Measurements from ENCODE around the gene ZSWIM5.
A peak's percentile ranks its signal among the peaks of the same experiment; 100 is the strongest.
"Not testable (repeated sequence)": the region's sequence is repeated elsewhere in the genome, so short reads cannot be mapped to it uniquely, and the experiment has no call there.

Gene ZSWIM5

GRCh38 chr1:45172764-45173163 is 33.6 kb downstream of the ZSWIM5 start:
- no CpG with 5 or more reads among the region's 3 CpGs for WGBS (ENCODE audit: extremely low coverage, insufficient coverage, low lambda C conversion rate)
- Histone ChIP-seq H3K36me3 (ENCODE audit: control insufficient read depth, insufficient read depth, low read length) (no peaks in the 10 kb centered on the region), H3K4ac (ENCODE audit: low read depth, low read length) (no peak overlapping the region)

GRCh38 chr1:45172005-45172404 is 34.4 kb downstream of the ZSWIM5 start:
- Histone ChIP-seq H2BK5ac (ENCODE audit: low read length) (no peak overlapping the region), H3K23ac (ENCODE audit: low read length) (no peak overlapping the region), H2AK5ac (ENCODE audit: low read length) (no peak overlapping the region), H4K5ac (ENCODE audit: low read length) (no peak overlapping the region), H3K79me1 (ENCODE audit: low read length) (peaks cover 3% of the 10 kb centered on the region), H2BK15ac (replicated peaks; ENCODE audit: low read depth) (no peak overlapping the region), H3K18ac (ENCODE audit: low read length) (no peak overlapping the region), H3K79me2 (ENCODE audit: control insufficient read depth, insufficient read depth, low read length) (no peaks in the 10 kb centered on the region), H3K4ac (ENCODE audit: low read depth, low read length) (no peak overlapping the region), H3K56ac (ENCODE audit: low read length) (no peak overlapping the region), H4K8ac (ENCODE audit: low read depth, low read length) (no peak overlapping the region), H3K4me3 (ENCODE audit: low read length) (no peak overlapping the region), H2BK120ac (ENCODE audit: low read depth, low read length) (no peak overlapping the region), H3K9ac (ENCODE audit: low read length) (no peak overlapping the region), H3K4me1 (ENCODE audit: control insufficient read depth, low read depth, low read length) (no peaks in the 10 kb centered on the region), H3K36me3 (ENCODE audit: control insufficient read depth, insufficient read depth, low read length) (no peaks in the 10 kb centered on the region), H3K27me3 (ENCODE audit: insufficient read depth, low read length, poor library complexity) (no peaks in the 10 kb centered on the region), H3K4me2 (ENCODE audit: low read length) (no peak overlapping the region), H3K27ac (ENCODE audit: low read depth, low read length) (no peak overlapping the region)
- no CpG with 5 or more reads among the region's 7 CpGs for WGBS (ENCODE audit: extremely low coverage, insufficient coverage, low lambda C conversion rate)
- no peak for DNase-seq

More at GRCh38 chr1:45172764-45173163, 33.6 kb downstream of the ZSWIM5 start:
- H3K79me1 ChIP-seq (ENCODE audit: low read length), result peaks cover 3% of the 10 kb centered on the region
- no peaks in the 10 kb centered on the region for H3K27me3 ChIP-seq (ENCODE audit: insufficient read depth, low read length, poor library complexity)
- no peak overlapping the region for H2BK120ac ChIP-seq (ENCODE audit: low read depth, low read length)
- H3K18ac ChIP-seq (ENCODE audit: low read length), result peak overlapping the region; percentile 18
- no peak for DNase-seq
- no peak overlapping the region for H2BK15ac ChIP-seq (replicated peaks; ENCODE audit: low read depth)
- no peaks in the 10 kb centered on the region for H3K4me1 ChIP-seq (ENCODE audit: control insufficient read depth, low read depth, low read length)
- no peak overlapping the region for H3K4me3 ChIP-seq (ENCODE audit: low read length)
- no peak overlapping the region for H3K23ac ChIP-seq (ENCODE audit: low read length)
- no peak overlapping the region for H2BK5ac ChIP-seq (ENCODE audit: low read length)
- no peak overlapping the region for H4K8ac ChIP-seq (ENCODE audit: low read depth, low read length)
- H3K9ac ChIP-seq (ENCODE audit: low read length), result no peak overlapping the region
- H3K27ac ChIP-seq (ENCODE audit: low read depth, low read length), result no peak overlapping the region
- H2AK5ac ChIP-seq (ENCODE audit: low read length), result no peak overlapping the region
- H3K79me2 ChIP-seq (ENCODE audit: control insufficient read depth, insufficient read depth, low read length), result no peaks in the 10 kb centered on the region
- no peak overlapping the region for H3K4me2 ChIP-seq (ENCODE audit: low read length)
- H3K56ac ChIP-seq (ENCODE audit: low read length), result no peak overlapping the region
- no peak overlapping the region for H4K5ac ChIP-seq (ENCODE audit: low read length)

- H4K8ac ChIP-seq (ENCODE audit: low read depth, low read length), result no peak overlapping the region
- WGBS (ENCODE audit: extremely low coverage, insufficient coverage, low lambda C conversion rate), result 100% methylated on average over 1 of the region's 1 CpG
- H3K36me3 ChIP-seq (ENCODE audit: control insufficient read depth, insufficient read depth, low read length), result no peaks in the 10 kb centered on the region
- peaks cover under 1% of the 10 kb centered on the region for H3K79me1 ChIP-seq (ENCODE audit: low read length)
- H2BK5ac ChIP-seq (ENCODE audit: low read length), result no peak overlapping the region
- no peak overlapping the region for H3K9ac ChIP-seq (ENCODE audit: low read length)
- no peak overlapping the region for H4K5ac ChIP-seq (ENCODE audit: low read length)
- H2BK120ac ChIP-seq (ENCODE audit: low read depth, low read length), result no peak overlapping the region
- H3K56ac ChIP-seq (ENCODE audit: low read length), result no peak overlapping the region
- no peaks in the 10 kb centered on the region for H3K4me1 ChIP-seq (ENCODE audit: control insufficient read depth, low read depth, low read length)
- no peak overlapping the region for H3K4me3 ChIP-seq (ENCODE audit: low read length)
- H3K18ac ChIP-seq (ENCODE audit: low read length), result no peak overlapping the region
- no peak overlapping the region for H2AK5ac ChIP-seq (ENCODE audit: low read length)
- no peaks in the 10 kb centered on the region for H3K27me3 ChIP-seq (ENCODE audit: insufficient read depth, low read length, poor library complexity)
- no peak overlapping the region for H2BK15ac ChIP-seq (replicated peaks; ENCODE audit: low read depth)
- H3K4ac ChIP-seq (ENCODE audit: low read depth, low read length), result no peak overlapping the region
- H3K27ac ChIP-seq (ENCODE audit: low read depth, low read length), result no peak overlapping the region
- no peak for DNase-seq
- no peak overlapping the region for H3K4me2 ChIP-seq (ENCODE audit: low read length)
- no peak overlapping the region for H3K23ac ChIP-seq (ENCODE audit: low read length)
- H3K79me2 ChIP-seq (ENCODE audit: control insufficient read depth, insufficient read depth, low read length), result no peaks in the 10 kb centered on the region
These were observed 34.8 kb downstream of the ZSWIM5 start for GRCh38 chr1:45171575-45171974.

- no peaks in the 10 kb centered on the region for H3K79me1 ChIP-seq (ENCODE audit: low read length)
- no peak overlapping the region for H2AK5ac ChIP-seq (ENCODE audit: low read length)
- H2BK15ac ChIP-seq (replicated peaks; ENCODE audit: low read depth), result no peak overlapping the region
- H3K27ac ChIP-seq (ENCODE audit: low read depth, low read length), result no peak overlapping the region
- no peaks in the 10 kb centered on the region for H3K27me3 ChIP-seq (ENCODE audit: insufficient read depth, low read length, poor library complexity)
- no peak overlapping the region for H3K23ac ChIP-seq (ENCODE audit: low read length)
- no peak overlapping the region for H4K5ac ChIP-seq (ENCODE audit: low read length)
- H4K8ac ChIP-seq (ENCODE audit: low read depth, low read length), result no peak overlapping the region
- H2BK120ac ChIP-seq (ENCODE audit: low read depth, low read length), result no peak overlapping the region
- no peaks in the 10 kb centered on the region for H3K4me1 ChIP-seq (ENCODE audit: control insufficient read depth, low read depth, low read length)
- H3K4ac ChIP-seq (ENCODE audit: low read depth, low read length), result no peak overlapping the region
- no peak overlapping the region for H3K9ac ChIP-seq (ENCODE audit: low read length)
- H3K56ac ChIP-seq (ENCODE audit: low read length), result no peak overlapping the region
- DNase-seq, result no peak
- no peak overlapping the region for H3K18ac ChIP-seq (ENCODE audit: low read length)
- WGBS (ENCODE audit: extremely low coverage, insufficient coverage, low lambda C conversion rate), result no CpG with 5 or more reads among the region's 4 CpGs
- no peak overlapping the region for H2BK5ac ChIP-seq (ENCODE audit: low read length)
- H3K4me2 ChIP-seq (ENCODE audit: low read length), result no peak overlapping the region
- H3K4me3 ChIP-seq (ENCODE audit: low read length), result no peak overlapping the region
- H3K79me2 ChIP-seq (ENCODE audit: control insufficient read depth, insufficient read depth, low read length), result no peaks in the 10 kb centered on the region
- H3K36me3 ChIP-seq (ENCODE audit: control insufficient read depth, insufficient read depth, low read length), result no peaks in the 10 kb centered on the region
These were observed 36.2 kb downstream of the ZSWIM5 start for GRCh38 chr1:45170151-45170742.

GRCh38 chr1:45167947-45168346 is 38.5 kb downstream of the ZSWIM5 start:
- H3K27me3 ChIP-seq (ENCODE audit: insufficient read depth, low read length, poor library complexity); H3K56ac ChIP-seq (ENCODE audit: low read length); H2BK120ac ChIP-seq (ENCODE audit: low read depth, low read length); H3K4ac ChIP-seq (ENCODE audit: low read depth, low read length); H3K18ac ChIP-seq (ENCODE audit: low read length); H4K8ac ChIP-seq (ENCODE audit: low read depth, low read length); H3K27ac ChIP-seq (ENCODE audit: low read depth, low read length); H3K4me1 ChIP-seq (ENCODE audit: control insufficient read depth, low read depth, low read length); H2BK5ac ChIP-seq (ENCODE audit: low read length); H4K5ac ChIP-seq (ENCODE audit: low read length); H3K79me1 ChIP-seq (ENCODE audit: low read length); H3K9ac ChIP-seq (ENCODE audit: low read length); H3K79me2 ChIP-seq (ENCODE audit: control insufficient read depth, insufficient read depth, low read length); H3K23ac ChIP-seq (ENCODE audit: low read length); H3K4me2 ChIP-seq (ENCODE audit: low read length); H3K4me3 ChIP-seq (ENCODE audit: low read length); H3K36me3 ChIP-seq (ENCODE audit: control insufficient read depth, insufficient read depth, low read length); DNase-seq; H2AK5ac ChIP-seq (ENCODE audit: low read length); H2BK15ac ChIP-seq (replicated peaks; ENCODE audit: low read depth): not testable (repeated sequence)
- no CpG with 5 or more reads among the region's 6 CpGs for WGBS (ENCODE audit: extremely low coverage, insufficient coverage, low lambda C conversion rate)

- H3K27ac ChIP-seq (ENCODE audit: low read depth, low read length); H3K9ac ChIP-seq (ENCODE audit: low read length); H4K5ac ChIP-seq (ENCODE audit: low read length); H2BK15ac ChIP-seq (replicated peaks; ENCODE audit: low read depth); H3K27me3 ChIP-seq (ENCODE audit: insufficient read depth, low read length, poor library complexity); DNase-seq; H2AK5ac ChIP-seq (ENCODE audit: low read length); H2BK120ac ChIP-seq (ENCODE audit: low read depth, low read length); H3K36me3 ChIP-seq (ENCODE audit: control insufficient read depth, insufficient read depth, low read length); H2BK5ac ChIP-seq (ENCODE audit: low read length); H3K4me2 ChIP-seq (ENCODE audit: low read length); H3K79me2 ChIP-seq (ENCODE audit: control insufficient read depth, insufficient read depth, low read length); H4K8ac ChIP-seq (ENCODE audit: low read depth, low read length); H3K4ac ChIP-seq (ENCODE audit: low read depth, low read length); H3K79me1 ChIP-seq (ENCODE audit: low read length); H3K56ac ChIP-seq (ENCODE audit: low read length); H3K23ac ChIP-seq (ENCODE audit: low read length); H3K4me1 ChIP-seq (ENCODE audit: control insufficient read depth, low read depth, low read length); H3K4me3 ChIP-seq (ENCODE audit: low read length); H3K18ac ChIP-seq (ENCODE audit: low read length): not testable (repeated sequence)
- WGBS (ENCODE audit: extremely low coverage, insufficient coverage, low lambda C conversion rate), result no CpG with 5 or more reads among the region's 2 CpGs
These were observed 42.1 kb downstream of the ZSWIM5 start for GRCh38 chr1:45164307-45164706.
